Keratinocyte (primary cell): Measurements from ENCODE around the gene ATF2. TPM values are rescaled to one million over a fixed set of nuclear protein-coding genes. Genes with fewer than 3 reads are reported as not detected.

Experiments
- DNase-seq: peaks from one replicate; pipeline ENCODE4 v3.0.0-alpha.2; 2011; ENCODE audit warnings: low read depth, missing footprints, low spot score
- FAIRE-seq: peaks from 2 replicates; lab custom pipeline; 2011; peaks lifted over from hg19 to GRCh38; lab: Jason Lieb, UNC
- H2AFZ ChIP-seq: 2 replicates; pipeline ENCODE4 v1.6.0; 2012; ENCODE audit warnings: low read length, control low read depth, inconsistent platforms; ENCODE audit not compliant: control insufficient read depth
- H3K27ac ChIP-seq: 2 replicates; pipeline ENCODE4 v1.5.1; 2011; ENCODE audit warnings: low read length; ENCODE audit not compliant: control insufficient read depth, insufficient read depth
- H3K27me3 ChIP-seq: 3 replicates; pipeline ENCODE4 v1.6.0; 2011; ENCODE audit warnings: low read length; ENCODE audit not compliant: control insufficient read depth, insufficient read depth; ENCODE audit errors: extremely low read depth
- H3K36me3 ChIP-seq, 2 experiments: 2 replicates in 1 of 2; 3 replicates in 1 of 2; pipeline ENCODE4 v1.5.1; 2011; ENCODE audit warnings: low read length in 2 of 2, mild to moderate bottlenecking in 1 of 2; ENCODE audit not compliant: control insufficient read depth in 2 of 2, insufficient read depth in 2 of 2; ENCODE audit errors: extremely low read depth in 1 of 2
- H3K4me1 ChIP-seq: 3 replicates; pipeline ENCODE4 v1.5.1; 2011; ENCODE audit warnings: low read length; ENCODE audit not compliant: control insufficient read depth, insufficient read depth; ENCODE audit errors: extremely low read depth
- H3K4me2 ChIP-seq: 3 replicates; pipeline ENCODE4 v1.6.0; 2011; ENCODE audit warnings: low read depth, low read length; ENCODE audit not compliant: control insufficient read depth, insufficient read depth; ENCODE audit errors: extremely low read depth
- H3K4me3 ChIP-seq, 3 experiments: fragments of 200-600 bp in 1 of 3; sonication (generic) in 1 of 3; 2 replicates in 2 of 3; 3 replicates in 1 of 3; pipeline ENCODE4 v1.5.1; 2011 to 2016; ENCODE audit warnings: low read length in 3 of 3, mild to moderate bottlenecking in 3 of 3, control low read depth in 2 of 3, inconsistent platforms in 1 of 3, low read depth in 1 of 3, mixed read lengths in 1 of 3, mixed run types in 1 of 3, moderate library complexity in 1 of 3; ENCODE audit not compliant: control insufficient read depth in 2 of 3, insufficient read depth in 2 of 3; ENCODE audit errors: extremely low read depth in 1 of 3
- H3K79me2 ChIP-seq: 2 replicates; pipeline ENCODE4 v1.6.0; 2012; ENCODE audit warnings: low read length; ENCODE audit not compliant: control insufficient read depth, insufficient read depth
- H3K9ac ChIP-seq: 3 replicates; pipeline ENCODE4 v1.6.0; 2011; ENCODE audit warnings: low read length; ENCODE audit not compliant: control insufficient read depth, insufficient read depth; ENCODE audit errors: extremely low read depth
- H3K9me1 ChIP-seq: 3 replicates; pipeline ENCODE4 v1.6.0; 2011; ENCODE audit warnings: low read length; ENCODE audit not compliant: control insufficient read depth, insufficient read depth; ENCODE audit errors: extremely low read depth
- H3K9me3 ChIP-seq: 2 replicates; pipeline ENCODE4 v1.5.1; 2012; ENCODE audit warnings: low read depth, low read length; ENCODE audit not compliant: control insufficient read depth
- H4K20me1 ChIP-seq: 3 replicates; pipeline ENCODE4 v1.6.0; 2011; ENCODE audit warnings: low read length; ENCODE audit not compliant: control insufficient read depth, insufficient read depth; ENCODE audit errors: extremely low read depth
- EZH2 ChIP-seq: IDR thresholded peaks from one replicate; pipeline ENCODE4 v1.6.1; 2012; ENCODE audit warnings: inconsistent platforms, mild to moderate bottlenecking, low read length, moderate library complexity
- dilution Hi-C: fragments of 300-500 bp; cut with MboI; formaldehyde crosslinking; loops from one replicate; pipeline ENCODE4 v1.7.0; 2020; ENCODE audit warnings: low sequenced_read_pairs; ENCODE audit not compliant: extremely low pct_ligation_motif_present
- polyA plus RNA-seq, 5 experiments: library from polyadenylated mRNA; depleted of rRNA in 3 of 5; stranded (reverse) in 3 of 5; stranded (forward) in 1 of 5; unstranded in 1 of 5; fragments of >200 nt; gene quantifications; 1 replicate in 1 of 5; 2 replicates in 3 of 5; 3 replicates in 1 of 5; pipeline versions ENCODE4 v1.2.1 to v1.2.3, GENCODE V29; 2011 to 2012; ENCODE audit warnings: missing spikeins in 2 of 5, low read depth in 1 of 5, low replicate concordance in 1 of 5
- TF ChIP-seq, protein P1 (sequence below), 3 experiments: IDR thresholded peaks in 1 of 3; conservative IDR thresholded peaks in 1 of 3; optimal IDR thresholded peaks in 1 of 3; 2 replicates in 2 of 3; 3 replicates in 1 of 3; pipeline versions ENCODE3 to v1.5.1; 2011; ENCODE audit warnings: low read length in 3 of 3, mild to moderate bottlenecking in 3 of 3, moderate library complexity in 2 of 3, control low read depth in 1 of 3, inconsistent platforms in 1 of 3; ENCODE audit not compliant: insufficient read depth in 2 of 3; ENCODE audit errors: extremely low read depth in 1 of 3

ATF2 gene
- polyA plus RNA-seq, 1 donor (not counting 4 experiments of a cell fraction or from before 2014, with no cell fraction given), result 42.7 TPM

DNA sequence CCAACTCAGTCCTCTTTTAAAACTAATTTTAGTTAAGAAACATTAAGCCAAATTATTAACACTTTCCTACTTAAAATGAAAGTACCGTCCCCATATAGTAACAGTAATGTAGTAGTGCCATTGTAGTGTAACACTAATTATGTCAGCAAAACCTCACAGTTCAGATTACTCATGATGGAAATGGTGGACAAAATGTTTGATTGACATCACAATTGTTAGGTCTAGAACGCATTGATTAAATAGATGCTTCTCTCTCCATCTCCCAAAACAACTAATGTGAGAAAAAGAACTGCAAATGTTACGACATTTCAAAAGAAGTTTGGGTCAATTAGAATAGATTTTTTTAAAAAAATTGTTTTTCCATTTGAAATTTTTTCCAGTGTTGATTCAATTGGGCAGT, 1.2 kb upstream of the ATF2 start:
- Histone ChIP-seq H3K4me3 (peak overlapping the region in 2 of 3 experiments; percentile 79 to 90), H2AFZ (no peak overlapping the region), H4K20me1 (no peaks in the 10 kb centered on the region), H3K4me2 (peak overlapping the region; percentile 78), H3K9me3 (no peaks in the 10 kb centered on the region), H3K27ac (peak overlapping the region; percentile 94), H3K27me3 (no peaks in the 10 kb centered on the region), H3K79me2 (peaks cover 40% of the 10 kb centered on the region), H3K4me1 (no peaks in the 10 kb centered on the region), H3K9me1 (no peaks in the 10 kb centered on the region), H3K9ac (peak overlapping the region; percentile 93), H3K36me3 (no peaks in the 10 kb centered on the region)
- dilution Hi-C loops, result no loop called here
- no peak for TF ChIP-seq EZH2
- TF ChIP-seq, protein P1, sequence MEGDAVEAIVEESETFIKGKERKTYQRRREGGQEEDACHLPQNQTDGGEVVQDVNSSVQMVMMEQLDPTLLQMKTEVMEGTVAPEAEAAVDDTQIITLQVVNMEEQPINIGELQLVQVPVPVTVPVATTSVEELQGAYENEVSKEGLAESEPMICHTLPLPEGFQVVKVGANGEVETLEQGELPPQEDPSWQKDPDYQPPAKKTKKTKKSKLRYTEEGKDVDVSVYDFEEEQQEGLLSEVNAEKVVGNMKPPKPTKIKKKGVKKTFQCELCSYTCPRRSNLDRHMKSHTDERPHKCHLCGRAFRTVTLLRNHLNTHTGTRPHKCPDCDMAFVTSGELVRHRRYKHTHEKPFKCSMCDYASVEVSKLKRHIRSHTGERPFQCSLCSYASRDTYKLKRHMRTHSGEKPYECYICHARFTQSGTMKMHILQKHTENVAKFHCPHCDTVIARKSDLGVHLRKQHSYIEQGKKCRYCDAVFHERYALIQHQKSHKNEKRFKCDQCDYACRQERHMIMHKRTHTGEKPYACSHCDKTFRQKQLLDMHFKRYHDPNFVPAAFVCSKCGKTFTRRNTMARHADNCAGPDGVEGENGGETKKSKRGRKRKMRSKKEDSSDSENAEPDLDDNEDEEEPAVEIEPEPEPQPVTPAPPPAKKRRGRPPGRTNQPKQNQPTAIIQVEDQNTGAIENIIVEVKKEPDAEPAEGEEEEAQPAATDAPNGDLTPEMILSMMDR (optimal IDR thresholded peaks at IDR 0.05 in 1 of 3, IDR thresholded peaks at IDR 0.05 in 1 of 3, conservative IDR thresholded peaks at IDR 0.05 in 1 of 3; ENCODE audit: extremely low read depth in 1 of 3, insufficient read depth in 2 of 3, low read length in 3 of 3), result no peak
- no peak for DNase-seq
- no peak for FAIRE-seq

DNA sequence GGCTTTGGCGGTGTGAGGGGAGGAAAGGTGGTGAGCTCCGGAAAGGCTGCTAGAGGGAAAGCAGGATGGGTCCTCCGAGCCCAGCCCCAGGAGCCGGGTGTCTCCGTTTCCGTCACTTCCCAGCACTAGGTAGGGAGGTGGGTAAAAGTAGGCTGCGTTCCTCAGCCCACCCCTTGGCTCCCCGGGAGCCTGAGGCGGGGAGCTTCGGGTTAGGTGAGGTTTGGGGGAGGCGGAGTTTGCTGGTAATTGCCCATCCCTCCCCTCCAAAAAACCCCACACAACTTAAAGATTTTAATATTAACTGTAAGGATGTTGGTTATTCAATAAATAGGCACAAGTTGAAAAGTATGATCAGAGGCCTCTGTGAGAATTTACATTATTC, 552 bp upstream of the ATF2 start:
- Histone ChIP-seq H3K27ac (peak overlapping the region; percentile 94), H3K79me2 (peaks cover 45% of the 10 kb centered on the region), H4K20me1 (no peaks in the 10 kb centered on the region), H3K9me1 (no peaks in the 10 kb centered on the region), H3K4me2 (peak overlapping the region; percentile 78), H3K36me3 (no peaks in the 10 kb centered on the region), H2AFZ (peak overlapping the region; percentile 97), H3K9me3 (no peaks in the 10 kb centered on the region), H3K4me1 (no peaks in the 10 kb centered on the region), H3K4me3 (peak overlapping the region; percentile 79 to 100 (median 90)), H3K27me3 (no peaks in the 10 kb centered on the region), H3K9ac (peak overlapping the region; percentile 93)
- TF ChIP-seq EZH2, result no peak
- TF ChIP-seq, protein P1 (optimal IDR thresholded peaks at IDR 0.05 in 1 of 3, IDR thresholded peaks at IDR 0.05 in 1 of 3, conservative IDR thresholded peaks at IDR 0.05 in 1 of 3; ENCODE audit: extremely low read depth in 1 of 3, insufficient read depth in 2 of 3, low read length in 3 of 3), result no peak
- FAIRE-seq (no peak), DNase-seq (no peak)
- dilution Hi-C loops, result no loop called here
